Muscle of back (tissue), 11 donors: ENCODE results near the gene FAM53B. TPM values are rescaled to one million over a fixed set of nuclear protein-coding genes. Genes with fewer than 3 reads are reported as not detected.
A peak's percentile ranks its signal among the peaks of the same experiment; 100 is the strongest.
"Not testable (repeated sequence)": the region's sequence is repeated elsewhere in the genome, so short reads cannot be mapped to it uniquely, and the experiment has no call there.

ENCODE experiments used
- DNase-seq, 3 donors: peaks; one replicate each; pipeline versions ENCODE4 v3.0.0 to v3.0.0-alpha.2; 2013
- polyA plus RNA-seq, 10 donors: library from polyadenylated mRNA; unstranded; fragments of 120-200 nt; gene quantifications; one replicate each; pipeline ENCODE4 v1.2.1, GENCODE V29; 2013; ENCODE audit not compliant: insufficient read length in 10 of 10

Gene FAM53B
- polyA plus RNA-seq, 10 donors: 20.8 to 27.2 (median 21.6) TPM

GRCh38 chr10:124614003-124614659, 130.0 kb downstream of the FAM53B start:
- no peak for DNase-seq

- peak in 1 of 3 donors; percentile 52 for DNase-seq
Observed at GRCh38 chr10:124612611-124613498, 131.3 kb downstream of the FAM53B start.

GRCh38 chr10:124611738-124612137, 132.4 kb downstream of the FAM53B start:
- DNase-seq: no peak

- DNase-seq: not testable (repeated sequence)
Observed at GRCh38 chr10:124610851-124611250, 133.3 kb downstream of the FAM53B start.

- DNase-seq: not testable (repeated sequence)
Observed at GRCh38 chr10:124610186-124610585, 134.0 kb downstream of the FAM53B start.

- DNase-seq: no peak
Observed at GRCh38 chr10:124609698-124610097, 134.5 kb downstream of the FAM53B start.

- no peak for DNase-seq
Observed at GRCh38 chr10:124608093-124608721, 136.0 kb downstream of the FAM53B start.

GRCh38 chr10:124607693-124608092, 136.5 kb downstream of the FAM53B start:
- no peak for DNase-seq

GRCh38 chr10:124606822-124607221, 137.4 kb downstream of the FAM53B start:
- no peak for DNase-seq

- no peak for DNase-seq
Observed at GRCh38 chr10:124605856-124606812, 138.0 kb downstream of the FAM53B start.

- DNase-seq: no peak
Observed at GRCh38 chr10:124605481-124605855, 138.7 kb downstream of the FAM53B start.

GRCh38 chr10:124605001-124605370, 139.2 kb downstream of the FAM53B start:
- DNase-seq: no peak

GRCh38 chr10:124604214-124605000, 139.8 kb downstream of the FAM53B start:
- DNase-seq: no peak

- no peak for DNase-seq
Observed at GRCh38 chr10:124603376-124604213, 140.6 kb downstream of the FAM53B start.

GRCh38 chr10:124602646-124603365, 141.4 kb downstream of the FAM53B start:
- DNase-seq: no peak

GRCh38 chr10:124602121-124602561, 142.0 kb downstream of the FAM53B start:
- no peak for DNase-seq

- no peak for DNase-seq
Observed at GRCh38 chr10:124601431-124602120, 142.6 kb downstream of the FAM53B start.

- no peak for DNase-seq
Observed at GRCh38 chr10:124601016-124601415, 143.2 kb downstream of the FAM53B start.
